HepG2 (cell line): Measurements from ENCODE around the gene MFSD6. TPM values are rescaled to one million over a fixed set of nuclear protein-coding genes. Genes with fewer than 3 reads are reported as not detected.

Experiments used
- EZH2 ChIP-seq: conservative IDR thresholded peaks from 2 replicates; pipeline ENCODE4 v1.6.1; 2012; ENCODE audit warnings: mild to moderate bottlenecking, low read depth, low read length, moderate library complexity
- FOXC1 ChIP-seq: sonication (generic); formaldehyde crosslinking; IDR thresholded peaks from 2 replicates; pipeline ENCODE4 v1.8.0; 2022; ENCODE audit warnings: mild to moderate bottlenecking, missing genetic modification reagents, borderline replicate concordance
- HNRNPK ChIP-seq: fragments of 200-400 bp; formaldehyde crosslinking; IDR thresholded peaks from 2 replicates; pipeline ENCODE4 v1.6.1; 2018; ENCODE audit warnings: low read length, low read depth, moderate library complexity, mild to moderate bottlenecking; ENCODE audit not compliant: poor library complexity, severe bottlenecking
- KDM5B ChIP-seq: sonication (generic); formaldehyde crosslinking; IDR thresholded peaks from 2 replicates; pipeline ENCODE4 v1.4.0; 2020; ENCODE audit warnings: missing genetic modification reagents, mild to moderate bottlenecking, borderline replicate concordance
- MTA3 ChIP-seq: sonication (generic); formaldehyde crosslinking; IDR thresholded peaks from 2 replicates; pipeline ENCODE4 v1.4.0; 2020; ENCODE audit warnings: missing genetic modification reagents
- NFE2 ChIP-seq: sonication (generic); formaldehyde crosslinking; IDR thresholded peaks from 2 replicates; pipeline ENCODE4 v1.4.0; 2020; ENCODE audit warnings: missing genetic modification reagents
- ZNF34 ChIP-seq: sonication (generic); formaldehyde crosslinking; IDR thresholded peaks from 2 replicates; pipeline ENCODE4 v1.4.0; 2020; ENCODE audit warnings: mild to moderate bottlenecking, missing genetic modification reagents, borderline replicate concordance
- ZNF44 ChIP-seq: sonication (generic); formaldehyde crosslinking; IDR thresholded peaks from 2 replicates; pipeline ENCODE4 v1.5.1; 2020; ENCODE audit warnings: mild to moderate bottlenecking, missing genetic modification reagents
- ZNF720 ChIP-seq: sonication (generic); formaldehyde crosslinking; IDR thresholded peaks from 2 replicates; pipeline ENCODE4 v1.4.0; 2020; ENCODE audit warnings: missing genetic modification reagents
- ZNF768 ChIP-seq: sonication (generic); formaldehyde crosslinking; IDR thresholded peaks from 2 replicates; pipeline ENCODE4 v1.4.0; 2020; ENCODE audit warnings: missing genetic modification reagents
- polyA plus RNA-seq, 8 experiments: library from polyadenylated mRNA; depleted of rRNA in 3 of 8; stranded (reverse) in 7 of 8; unstranded in 1 of 8; fragments of >200 nt; fragmentation: Illumina TruSeq in 4 of 8; extraction: Trizol in 4 of 8; gene quantifications; 2 replicates each; pipeline versions ENCODE4 v1.2.1 to v1.2.3, GENCODE V29; 2011 to 2016; ENCODE audit warnings: low read depth in 4 of 8, missing spikeins in 1 of 8, mixed read lengths in 1 of 8; ENCODE audit not compliant: insufficient read depth in 1 of 8
- total RNA-seq, 5 experiments: library from RNA; depleted of rRNA; stranded (reverse); fragments of >200 nt; fragmentation: Illumina TruSeq; extraction: Trizol; gene quantifications; 2 replicates each; pipeline ENCODE4 v1.2.3, GENCODE V29; 2016; ENCODE audit warnings: low read depth in 1 of 5
- TF ChIP-seq, protein P1 (sequence below): sonication (generic); formaldehyde crosslinking; IDR thresholded peaks from 2 replicates; pipeline ENCODE4 v1.5.1; 2020; ENCODE audit warnings: mild to moderate bottlenecking, missing genetic modification reagents
- TF ChIP-seq, protein P2 (sequence below): sonication (generic); formaldehyde crosslinking; IDR thresholded peaks from 2 replicates; pipeline ENCODE4 v1.4.0; 2020; ENCODE audit warnings: missing genetic modification reagents
- TF ChIP-seq, protein P3 (sequence below): sonication (generic); formaldehyde crosslinking; IDR thresholded peaks from 2 replicates; pipeline ENCODE4 v1.5.0; 2020; ENCODE audit warnings: mild to moderate bottlenecking, missing genetic modification reagents, borderline replicate concordance
- TF ChIP-seq, protein P4 (sequence below): sonication (generic); formaldehyde crosslinking; IDR thresholded peaks from 2 replicates; pipeline ENCODE4 v1.8.0; 2022; ENCODE audit warnings: missing genetic modification reagents, mild to moderate bottlenecking, borderline replicate concordance

MFSD6 gene
- total and polyA plus RNA-seq, 2 of the 13 experiments (the other 11 are each of a cell fraction or from before 2014, with no cell fraction given): 0.92 to 1.4 TPM

DNA sequence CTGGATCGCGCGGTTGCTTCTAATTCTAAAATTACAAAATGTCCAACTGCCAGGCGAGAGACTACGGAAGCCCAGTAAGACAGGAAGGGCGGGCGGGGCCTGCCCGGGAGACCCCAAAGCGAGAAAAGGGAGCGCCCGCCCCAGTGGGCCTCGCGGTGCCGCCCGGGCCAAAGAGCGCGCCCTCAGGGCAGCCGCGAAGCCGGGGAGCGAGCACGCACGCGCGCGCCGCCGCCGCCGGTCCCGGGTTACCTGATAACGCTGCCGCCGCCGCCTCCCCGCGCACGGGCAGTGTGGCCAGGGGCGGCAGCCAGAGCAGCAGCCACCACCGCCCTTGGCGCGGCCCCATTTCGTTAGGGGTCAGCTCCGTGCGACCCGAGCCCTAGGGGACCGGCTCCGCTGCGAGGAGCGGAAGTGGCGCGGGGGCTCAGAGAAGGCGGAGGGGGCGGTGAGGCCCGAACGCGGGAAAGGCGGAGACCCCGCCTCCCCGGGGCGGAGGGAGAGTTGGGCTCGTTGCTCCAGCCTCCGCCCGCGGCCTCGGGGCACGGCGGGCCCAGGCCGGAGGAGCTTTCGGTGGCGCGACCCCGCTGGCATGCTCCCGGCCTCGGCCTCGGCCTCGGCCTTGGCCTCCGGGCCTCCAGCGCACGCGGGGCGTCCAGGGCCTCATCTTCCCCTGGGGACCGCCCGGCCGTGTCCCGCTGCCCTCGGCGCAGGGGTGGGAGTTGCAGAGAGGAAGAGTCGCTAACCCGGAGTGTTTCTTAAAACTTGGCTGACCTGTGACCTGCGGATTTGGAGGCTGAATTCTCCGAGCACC is 126.4 kb downstream of the MFSD6 start, which contains the start of gene NEMP2 (continued):
- TF ChIP-seq MTA3 (CRISPR knock-in tag) (no peak), KDM5B (CRISPR knock-in tag) (peak; percentile 99), FOXC1 (peak; percentile 96), ZNF720 (CRISPR knock-in tag) (no peak), ZNF44 (no peak; the same call in 1 of the 2 replicates), ZNF34 (CRISPR knock-in tag) (0 out of 2 replicates have a peak, but pooled peaks have one; percentile 46), EZH2 (no peak), ZNF768 (CRISPR knock-in tag) (peak; percentile 92), HNRNPK (peak; percentile 82), NFE2 (CRISPR knock-in tag) (0 out of 2 replicates have a peak, but pooled peaks have one; percentile 16)
- TF ChIP-seq, protein P1, sequence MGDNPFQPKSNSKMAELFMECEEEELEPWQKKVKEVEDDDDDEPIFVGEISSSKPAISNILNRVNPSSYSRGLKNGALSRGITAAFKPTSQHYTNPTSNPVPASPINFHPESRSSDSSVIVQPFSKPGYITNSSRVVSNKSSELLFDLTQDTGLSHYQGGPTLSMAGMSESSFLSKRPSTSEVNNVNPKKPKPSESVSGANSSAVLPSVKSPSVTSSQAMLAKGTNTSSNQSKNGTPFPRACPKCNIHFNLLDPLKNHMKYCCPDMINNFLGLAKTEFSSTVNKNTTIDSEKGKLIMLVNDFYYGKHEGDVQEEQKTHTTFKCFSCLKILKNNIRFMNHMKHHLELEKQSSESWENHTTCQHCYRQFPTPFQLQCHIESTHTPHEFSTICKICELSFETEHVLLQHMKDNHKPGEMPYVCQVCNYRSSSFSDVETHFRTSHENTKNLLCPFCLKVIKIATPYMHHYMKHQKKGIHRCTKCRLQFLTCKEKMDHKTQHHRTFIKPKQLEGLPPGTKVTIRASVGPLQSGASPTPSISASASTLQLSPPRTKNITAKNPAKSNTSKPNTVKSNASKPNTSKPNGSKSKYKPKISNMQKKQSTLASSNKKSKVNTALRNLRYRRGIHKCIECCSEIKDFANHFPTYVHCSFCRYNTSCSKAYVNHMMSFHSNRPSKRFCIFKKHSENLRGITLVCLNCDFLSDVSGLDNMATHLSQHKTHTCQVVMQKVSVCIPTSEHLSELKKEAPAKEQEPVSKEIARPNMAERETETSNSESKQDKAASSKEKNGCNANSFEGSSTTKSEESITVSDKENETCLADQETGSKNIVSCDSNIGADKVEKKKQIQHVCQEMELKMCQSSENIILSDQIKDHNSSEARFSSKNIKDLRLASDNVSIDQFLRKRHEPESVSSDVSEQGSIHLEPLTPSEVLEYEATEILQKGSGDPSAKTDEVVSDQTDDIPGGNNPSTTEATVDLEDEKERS (CRISPR knock-in tag): no peak; the same call in 1 of the 2 replicates
- TF ChIP-seq, protein P2, sequence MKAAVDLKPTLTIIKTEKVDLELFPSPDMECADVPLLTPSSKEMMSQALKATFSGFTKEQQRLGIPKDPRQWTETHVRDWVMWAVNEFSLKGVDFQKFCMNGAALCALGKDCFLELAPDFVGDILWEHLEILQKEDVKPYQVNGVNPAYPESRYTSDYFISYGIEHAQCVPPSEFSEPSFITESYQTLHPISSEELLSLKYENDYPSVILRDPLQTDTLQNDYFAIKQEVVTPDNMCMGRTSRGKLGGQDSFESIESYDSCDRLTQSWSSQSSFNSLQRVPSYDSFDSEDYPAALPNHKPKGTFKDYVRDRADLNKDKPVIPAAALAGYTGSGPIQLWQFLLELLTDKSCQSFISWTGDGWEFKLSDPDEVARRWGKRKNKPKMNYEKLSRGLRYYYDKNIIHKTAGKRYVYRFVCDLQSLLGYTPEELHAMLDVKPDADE (CRISPR knock-in tag): no peak
- TF ChIP-seq, protein P3, sequence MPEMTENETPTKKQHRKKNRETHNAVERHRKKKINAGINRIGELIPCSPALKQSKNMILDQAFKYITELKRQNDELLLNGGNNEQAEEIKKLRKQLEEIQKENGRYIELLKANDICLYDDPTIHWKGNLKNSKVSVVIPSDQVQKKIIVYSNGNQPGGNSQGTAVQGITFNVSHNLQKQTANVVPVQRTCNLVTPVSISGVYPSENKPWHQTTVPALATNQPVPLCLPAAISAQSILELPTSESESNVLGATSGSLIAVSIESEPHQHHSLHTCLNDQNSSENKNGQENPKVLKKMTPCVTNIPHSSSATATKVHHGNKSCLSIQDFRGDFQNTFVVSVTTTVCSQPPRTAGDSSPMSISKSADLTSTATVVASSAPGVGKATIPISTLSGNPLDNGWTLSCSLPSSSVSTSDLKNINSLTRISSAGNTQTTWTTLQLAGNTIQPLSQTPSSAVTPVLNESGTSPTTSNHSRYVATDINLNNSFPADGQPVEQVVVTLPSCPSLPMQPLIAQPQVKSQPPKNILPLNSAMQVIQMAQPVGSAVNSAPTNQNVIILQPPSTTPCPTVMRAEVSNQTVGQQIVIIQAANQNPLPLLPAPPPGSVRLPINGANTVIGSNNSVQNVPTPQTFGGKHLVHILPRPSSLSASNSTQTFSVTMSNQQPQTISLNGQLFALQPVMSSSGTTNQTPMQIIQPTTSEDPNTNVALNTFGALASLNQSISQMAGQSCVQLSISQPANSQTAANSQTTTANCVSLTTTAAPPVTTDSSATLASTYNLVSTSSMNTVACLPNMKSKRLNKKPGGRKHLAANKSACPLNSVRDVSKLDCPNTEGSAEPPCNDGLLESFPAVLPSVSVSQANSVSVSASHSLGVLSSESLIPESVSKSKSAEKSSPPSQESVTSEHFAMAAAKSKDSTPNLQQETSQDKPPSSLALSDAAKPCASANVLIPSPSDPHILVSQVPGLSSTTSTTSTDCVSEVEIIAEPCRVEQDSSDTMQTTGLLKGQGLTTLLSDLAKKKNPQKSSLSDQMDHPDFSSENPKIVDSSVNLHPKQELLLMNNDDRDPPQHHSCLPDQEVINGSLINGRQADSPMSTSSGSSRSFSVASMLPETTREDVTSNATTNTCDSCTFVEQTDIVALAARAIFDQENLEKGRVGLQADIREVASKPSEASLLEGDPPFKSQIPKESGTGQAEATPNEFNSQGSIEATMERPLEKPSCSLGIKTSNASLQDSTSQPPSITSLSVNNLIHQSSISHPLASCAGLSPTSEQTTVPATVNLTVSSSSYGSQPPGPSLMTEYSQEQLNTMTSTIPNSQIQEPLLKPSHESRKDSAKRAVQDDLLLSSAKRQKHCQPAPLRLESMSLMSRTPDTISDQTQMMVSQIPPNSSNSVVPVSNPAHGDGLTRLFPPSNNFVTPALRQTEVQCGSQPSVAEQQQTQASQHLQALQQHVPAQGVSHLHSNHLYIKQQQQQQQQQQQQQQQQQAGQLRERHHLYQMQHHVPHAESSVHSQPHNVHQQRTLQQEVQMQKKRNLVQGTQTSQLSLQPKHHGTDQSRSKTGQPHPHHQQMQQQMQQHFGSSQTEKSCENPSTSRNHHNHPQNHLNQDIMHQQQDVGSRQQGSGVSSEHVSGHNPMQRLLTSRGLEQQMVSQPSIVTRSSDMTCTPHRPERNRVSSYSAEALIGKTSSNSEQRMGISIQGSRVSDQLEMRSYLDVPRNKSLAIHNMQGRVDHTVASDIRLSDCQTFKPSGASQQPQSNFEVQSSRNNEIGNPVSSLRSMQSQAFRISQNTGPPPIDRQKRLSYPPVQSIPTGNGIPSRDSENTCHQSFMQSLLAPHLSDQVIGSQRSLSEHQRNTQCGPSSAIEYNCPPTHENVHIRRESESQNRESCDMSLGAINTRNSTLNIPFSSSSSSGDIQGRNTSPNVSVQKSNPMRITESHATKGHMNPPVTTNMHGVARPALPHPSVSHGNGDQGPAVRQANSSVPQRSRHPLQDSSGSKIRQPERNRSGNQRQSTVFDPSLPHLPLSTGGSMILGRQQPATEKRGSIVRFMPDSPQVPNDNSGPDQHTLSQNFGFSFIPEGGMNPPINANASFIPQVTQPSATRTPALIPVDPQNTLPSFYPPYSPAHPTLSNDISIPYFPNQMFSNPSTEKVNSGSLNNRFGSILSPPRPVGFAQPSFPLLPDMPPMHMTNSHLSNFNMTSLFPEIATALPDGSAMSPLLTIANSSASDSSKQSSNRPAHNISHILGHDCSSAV (CRISPR knock-in tag): no peak; the same call in 1 of the 2 replicates
- TF ChIP-seq, protein P4, sequence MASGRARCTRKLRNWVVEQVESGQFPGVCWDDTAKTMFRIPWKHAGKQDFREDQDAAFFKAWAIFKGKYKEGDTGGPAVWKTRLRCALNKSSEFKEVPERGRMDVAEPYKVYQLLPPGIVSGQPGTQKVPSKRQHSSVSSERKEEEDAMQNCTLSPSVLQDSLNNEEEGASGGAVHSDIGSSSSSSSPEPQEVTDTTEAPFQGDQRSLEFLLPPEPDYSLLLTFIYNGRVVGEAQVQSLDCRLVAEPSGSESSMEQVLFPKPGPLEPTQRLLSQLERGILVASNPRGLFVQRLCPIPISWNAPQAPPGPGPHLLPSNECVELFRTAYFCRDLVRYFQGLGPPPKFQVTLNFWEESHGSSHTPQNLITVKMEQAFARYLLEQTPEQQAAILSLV (CRISPR knock-in tag): peak; percentile 97; the same call in 1 of the 2 replicates
